Smooth muscle cell of bladder (primary cell): ENCODE data around the gene ABCF1. TPM values are rescaled to one million over a fixed set of nuclear protein-coding genes. Genes with fewer than 3 reads are reported as not detected.

Experiments used
- total RNA-seq: library from RNA; depleted of rRNA; stranded (reverse); fragments of >200 nt; gene quantifications from 2 replicates; pipeline ENCODE4 v1.2.3, GENCODE V29; 2014

The ABCF1 gene
- total RNA-seq: 33.4 and 59.5 TPM in 2 replicates

GRCh38 chr6:30571075-30571761, at the start of gene ABCF1:
TSS of gene ABCF1 (plus strand) at chr6:30571442. CDS start at chr6:30571488, 46 bp downstream.

GRCh38 chr6:30556066-30556905, 15.0 kb upstream of the ABCF1 start, which contains the start of gene GNL1:
TSS of gene GNL1 (minus strand) at chr6:30556489. CDS start at chr6:30556203, 286 bp downstream.

GRCh38 chr6:30556906-30557682, 14.1 kb upstream of the ABCF1 start, which contains the start of gene PRR3:
TSS of gene PRR3 (plus strand) at chr6:30557295. CDS start at chr6:30557345, 50 bp downstream.

GRCh38 chr6:30616811-30617564, 45.7 kb downstream of the ABCF1 start, which contains the start of gene PPP1R10:
TSS of gene PPP1R10 (minus strand) at chr6:30617243. CDS start at chr6:30609944, 7,299 bp downstream.

GRCh38 chr6:30617565-30618269, 46.5 kb downstream of the ABCF1 start, which contains the start of gene MRPS18B:
TSS of gene MRPS18B (plus strand) at chr6:30617840. CDS start at chr6:30617866, 26 bp downstream.

GRCh38 chr6:30626484-30627366, 55.5 kb downstream of the ABCF1 start, which contains the start of gene ATAT1:
TSS of gene ATAT1 (plus strand) at chr6:30626874.

Other genes with a start within 250 kb of the ABCF1 start
- 7.1 and 8.0 TPM in 2 replicates for gene TRIM39, start 244.5 kb upstream of the ABCF1 start, total RNA-seq
- 20.8 and 33.1 TPM in 2 replicates for gene RPP21, start 226.3 kb upstream of the ABCF1 start, total RNA-seq
- 206 and 225 TPM in 2 replicates for gene HLA-E, start 81.9 kb upstream of the ABCF1 start, total RNA-seq
- 43.5 and 53.8 TPM in 2 replicates for gene GNL1, start 15.0 kb upstream of the ABCF1 start, total RNA-seq
- gene PRR3, start 14.1 kb upstream of the ABCF1 start, total RNA-seq: 3.4 and 6.4 TPM in 2 replicates
- 13.9 and 20.8 TPM in 2 replicates for gene PPP1R10, start 45.8 kb downstream of the ABCF1 start, total RNA-seq
- gene MRPS18B, start 46.4 kb downstream of the ABCF1 start, total RNA-seq: 36.4 and 46.6 TPM in 2 replicates
- 2.0 and 2.8 TPM in 2 replicates for gene ATAT1, start 55.4 kb downstream of the ABCF1 start, total RNA-seq
- 2.0 and 2.7 TPM in 2 replicates for gene C6orf136, start 75.7 kb downstream of the ABCF1 start, total RNA-seq
- gene DHX16, start 101.6 kb downstream of the ABCF1 start, total RNA-seq: 35.8 and 43.7 TPM in 2 replicates
- gene PPP1R18, start 115.2 kb downstream of the ABCF1 start, total RNA-seq: 36.7 and 43.6 TPM in 2 replicates
- 0.71 and 1.0 TPM in 2 replicates for gene NRM, start 119.5 kb downstream of the ABCF1 start, total RNA-seq
- 2.4 and 3.7 TPM in 2 replicates for gene MDC1, start 145.8 kb downstream of the ABCF1 start, total RNA-seq
- 310 and 353 TPM in 2 replicates for gene TUBB, start 148.9 kb downstream of the ABCF1 start, total RNA-seq
- gene FLOT1, start 171.2 kb downstream of the ABCF1 start, total RNA-seq: 90.2 and 100 TPM in 2 replicates
- 48.9 and 61.3 TPM in 2 replicates for gene IER3, start 173.1 kb downstream of the ABCF1 start, total RNA-seq